ENCODE data around the gene VCX2.
"Not testable (repeated sequence)": the region's sequence is repeated elsewhere in the genome, so short reads cannot be mapped to it uniquely, and the experiment has no call there.

The VCX2 gene

DNA sequence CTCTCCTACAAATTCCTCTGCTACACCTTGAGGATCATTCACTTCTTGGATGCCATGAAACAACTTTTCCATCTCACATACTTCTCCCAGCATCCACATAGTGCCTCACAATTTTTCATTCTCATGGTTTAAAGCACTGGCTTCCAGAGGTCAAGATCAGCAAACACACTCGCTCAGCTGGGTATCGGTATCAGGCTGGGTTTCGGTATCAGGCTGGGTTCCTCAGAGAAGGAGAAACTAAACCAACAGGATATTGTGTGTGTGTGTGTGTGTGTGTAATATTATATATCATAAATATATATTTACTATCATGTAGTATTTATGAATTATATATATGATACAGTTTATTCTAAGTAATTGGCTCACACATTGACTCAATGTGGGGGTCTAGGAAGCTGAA lies at the start of gene VCX2:
VCX2 (minus strand) TSS at position 99 of the 400 bp plus-strand sequence. CDS start 624 bp downstream, outside the sequence.
- DNase-seq = not testable (repeated sequence)

DNA sequence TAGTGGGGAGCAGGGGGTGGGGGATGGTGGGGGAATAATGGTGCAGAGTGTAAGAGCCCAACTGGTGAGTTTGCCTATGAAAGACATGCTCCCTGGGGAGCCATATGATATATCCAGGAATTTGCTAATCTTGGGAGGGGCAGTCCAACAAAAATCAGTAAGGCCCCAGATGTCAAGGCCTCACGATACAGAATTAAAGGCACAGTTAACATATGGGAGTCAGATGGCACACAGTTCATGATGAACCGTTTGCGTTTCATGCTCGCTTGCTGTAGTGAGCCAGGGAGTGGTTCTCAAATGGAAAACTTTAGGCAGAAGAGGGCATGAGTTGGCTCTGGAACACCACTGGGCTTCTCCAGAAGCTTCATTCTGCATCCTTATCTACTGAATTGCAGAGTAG lies 33.9 kb upstream of the VCX2 start:
- DNase-seq = no peak

DNA sequence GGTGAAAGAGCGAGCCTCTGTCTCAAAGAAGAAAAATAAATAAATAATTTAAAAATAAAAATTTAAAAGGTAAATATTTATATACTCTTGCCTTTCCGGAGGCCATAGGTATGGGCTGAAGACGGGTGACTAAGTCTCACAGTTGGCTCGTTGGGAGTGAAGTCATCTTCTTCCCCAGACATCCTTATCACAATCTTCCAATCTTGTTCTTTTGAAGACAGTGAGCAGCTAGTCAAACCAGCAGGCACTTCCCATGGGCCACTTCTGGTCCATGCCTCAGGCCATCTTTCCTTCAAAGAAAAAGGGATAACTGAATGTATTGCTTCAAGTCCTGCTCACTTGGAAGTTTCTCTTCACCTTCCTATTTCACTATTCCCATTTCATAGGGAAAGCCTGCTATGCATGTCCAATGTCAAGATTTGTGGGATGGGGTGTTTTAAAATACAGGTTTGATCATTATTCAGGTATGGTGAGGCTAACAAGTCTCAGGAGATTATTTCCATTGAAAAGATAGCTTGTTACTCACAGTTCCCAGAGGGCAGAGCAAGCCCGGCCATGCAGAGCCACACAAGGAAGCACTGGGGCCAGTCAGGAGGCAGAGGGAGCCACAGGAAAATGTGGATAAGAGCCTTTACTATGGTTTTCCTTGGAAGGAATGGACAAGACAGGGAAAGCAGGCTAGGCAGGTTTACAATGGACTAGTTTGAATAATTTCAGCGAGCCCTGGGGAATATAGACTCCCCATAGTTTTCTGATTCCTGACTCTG lies 33.3 kb upstream of the VCX2 start:
- DNase-seq = no peak

- no peak for DNase-seq
Observed at GRCh38 chrX:8201896-8202331, 30.8 kb upstream of the VCX2 start.

- no peak for DNase-seq
Observed at GRCh38 chrX:8196776-8197175, 25.7 kb upstream of the VCX2 start.

GRCh38 chrX:8194216-8194615 lies 23.1 kb upstream of the VCX2 start:
- DNase-seq = no peak

- no peak for DNase-seq
Observed at GRCh38 chrX:8192276-8192675, 21.2 kb upstream of the VCX2 start.

DNA sequence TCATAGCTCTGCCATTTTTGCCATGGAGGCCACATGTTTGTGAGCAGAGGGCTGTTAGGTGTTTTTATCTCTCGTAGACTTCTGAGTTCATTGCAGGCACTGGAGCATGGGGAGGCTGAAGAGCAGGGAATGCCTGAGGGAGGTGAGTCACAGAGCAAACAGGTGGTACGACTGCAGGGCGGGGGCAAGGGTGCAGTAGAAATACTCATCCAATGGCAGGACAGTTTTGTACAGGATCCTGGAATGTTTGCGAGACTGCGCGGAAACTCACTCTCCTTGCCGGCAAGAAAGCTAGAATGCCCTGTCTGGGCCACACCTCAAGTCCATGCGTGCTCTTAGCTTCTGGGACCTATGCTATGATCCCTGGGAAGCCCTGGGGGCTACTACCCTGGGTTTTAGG lies 20.0 kb upstream of the VCX2 start:
- no peak for DNase-seq

GRCh38 chrX:8190341-8190830 lies 19.3 kb upstream of the VCX2 start:
- no peak for DNase-seq

DNA sequence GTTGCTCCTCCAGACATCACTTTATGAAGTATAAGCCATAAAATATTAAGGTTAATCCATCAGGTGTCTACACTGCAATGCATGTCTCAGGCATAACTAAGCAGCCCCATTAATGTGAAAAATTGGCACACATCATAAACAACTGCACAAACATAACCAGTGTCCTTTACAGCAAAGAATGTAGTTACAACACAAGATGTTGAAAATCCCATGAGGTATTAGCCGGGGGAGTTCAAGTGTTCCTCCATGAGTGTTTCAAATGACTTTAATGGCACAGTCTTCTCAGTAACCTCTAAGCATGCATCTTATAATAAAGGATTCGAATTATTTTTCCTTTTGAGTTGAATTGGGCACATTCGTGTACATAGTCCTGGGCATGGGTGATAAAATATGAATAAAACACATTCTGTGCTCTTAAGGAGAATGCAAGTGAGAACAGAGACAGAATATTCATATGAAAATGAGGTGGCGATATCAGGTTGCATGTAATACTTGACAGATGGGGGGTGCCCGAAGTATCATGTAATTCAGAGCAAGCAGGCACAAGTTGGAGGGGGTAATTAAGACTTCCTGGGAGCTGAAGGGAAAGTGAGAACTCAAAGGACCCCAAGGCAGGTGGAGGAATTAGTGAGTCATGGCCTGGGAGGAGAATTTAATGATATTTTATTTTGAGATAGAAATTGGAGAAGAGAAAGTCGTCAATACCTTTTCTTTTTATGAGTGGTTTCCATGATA lies 18.2 kb upstream of the VCX2 start:
- no peak for DNase-seq

GRCh38 chrX:8183346-8183745 lies 12.3 kb upstream of the VCX2 start:
- no peak for DNase-seq

DNA sequence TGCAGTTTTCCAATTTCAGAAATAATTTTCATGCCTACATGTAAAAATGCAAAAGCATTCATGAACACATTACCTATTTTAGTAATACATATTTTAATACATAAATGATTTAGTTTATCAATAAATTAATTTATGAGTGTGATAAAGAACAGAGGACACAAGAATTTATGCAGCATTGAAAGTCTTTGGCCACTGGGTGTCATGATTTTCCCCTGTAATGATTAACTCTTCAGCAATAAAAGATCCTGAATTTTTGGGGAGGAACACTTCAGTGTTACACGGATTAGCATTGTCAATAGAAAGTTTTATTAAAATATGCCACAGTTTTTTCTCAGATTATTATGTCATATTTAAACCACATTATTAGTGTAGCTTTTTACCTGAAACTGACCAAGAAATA lies 8.6 kb upstream of the VCX2 start:
- DNase-seq = peak; percentile 0

DNA sequence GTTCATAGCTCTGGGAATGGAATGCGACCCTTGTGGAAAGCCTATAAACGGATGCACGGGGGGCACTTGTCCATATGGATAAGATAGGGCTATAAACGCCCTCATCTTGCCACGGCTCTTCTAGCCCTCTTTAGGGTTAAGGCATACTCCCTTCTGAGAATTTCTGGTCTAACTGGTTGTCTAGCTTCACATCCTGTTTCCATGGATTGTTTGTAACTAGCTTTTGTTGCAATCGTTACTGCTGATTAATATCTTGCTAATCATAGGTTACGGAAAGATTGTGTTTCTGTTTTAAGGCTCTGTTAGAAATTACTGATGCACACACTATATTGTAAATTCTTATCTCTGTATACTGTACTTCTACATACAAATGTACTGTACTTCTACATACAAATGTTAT lies 17.1 kb downstream of the VCX2 start:
- not testable (repeated sequence) for DNase-seq

GRCh38 chrX:8147226-8147625 lies 23.8 kb downstream of the VCX2 start:
- DNase-seq = no peak

- no peak for DNase-seq
Observed at GRCh38 chrX:8144925-8145324, 26.1 kb downstream of the VCX2 start.

DNA sequence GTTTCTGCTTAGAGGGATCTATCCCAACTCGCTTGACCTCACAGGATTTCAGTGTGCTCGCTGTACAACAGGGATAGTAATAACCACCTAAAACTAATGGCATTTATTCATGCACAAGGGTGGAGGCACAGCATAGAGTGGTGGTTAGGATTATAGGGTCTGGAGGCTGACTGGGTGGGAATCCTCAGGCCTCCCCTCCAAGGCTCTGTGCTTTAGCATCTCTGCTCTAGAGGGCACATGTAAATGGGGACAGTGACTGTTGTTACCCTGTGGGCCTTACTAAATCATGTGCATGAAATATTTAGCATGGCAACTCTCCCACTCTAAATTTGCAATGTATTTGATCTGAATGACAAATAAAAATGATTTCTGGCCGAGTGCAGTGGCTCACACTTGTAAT lies 29.2 kb downstream of the VCX2 start:
- DNase-seq = no peak

DNA sequence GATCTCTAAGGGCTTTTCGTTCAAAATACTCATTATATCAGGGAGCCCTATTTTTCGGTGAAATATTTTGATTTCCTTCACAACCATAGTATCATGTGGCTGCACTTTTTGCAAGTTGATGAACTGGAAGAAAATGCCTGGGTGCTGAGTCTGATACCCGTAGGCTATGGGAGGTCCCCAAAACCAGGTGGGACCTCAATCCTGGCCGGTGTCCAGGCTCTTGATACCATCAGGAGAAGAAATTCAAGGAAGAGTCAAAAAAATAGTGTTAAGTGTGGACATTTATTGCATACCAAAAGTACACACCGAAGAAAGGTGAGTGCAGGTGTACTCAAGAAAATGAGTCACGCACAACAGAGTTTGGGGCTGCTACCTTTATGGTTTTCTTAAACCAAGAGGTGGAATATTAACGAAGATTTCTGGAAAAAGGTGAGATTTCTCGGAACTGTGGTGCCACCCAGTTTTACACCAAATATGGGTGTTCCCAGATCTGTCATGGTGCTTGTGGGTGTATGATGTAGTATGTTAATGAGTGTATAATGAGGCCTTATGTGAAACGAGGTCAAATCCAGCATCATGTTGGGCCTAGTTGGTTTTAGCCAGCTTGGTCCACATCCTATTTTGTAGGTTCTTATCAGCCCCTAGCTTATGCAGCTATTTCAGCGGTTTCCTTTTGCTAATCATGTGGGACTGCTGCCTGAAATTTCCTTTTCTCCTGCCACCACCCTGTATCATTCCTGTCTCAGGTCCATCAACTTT lies 29.9 kb downstream of the VCX2 start:
- peak; percentile 0 for DNase-seq

GRCh38 chrX:8139716-8140115 lies 31.4 kb downstream of the VCX2 start:
- no peak for DNase-seq

GRCh38 chrX:8138252-8138651 lies 32.8 kb downstream of the VCX2 start:
- DNase-seq = no peak

GRCh38 chrX:8126648-8127047 lies 44.4 kb downstream of the VCX2 start:
- no peak for DNase-seq

DNA sequence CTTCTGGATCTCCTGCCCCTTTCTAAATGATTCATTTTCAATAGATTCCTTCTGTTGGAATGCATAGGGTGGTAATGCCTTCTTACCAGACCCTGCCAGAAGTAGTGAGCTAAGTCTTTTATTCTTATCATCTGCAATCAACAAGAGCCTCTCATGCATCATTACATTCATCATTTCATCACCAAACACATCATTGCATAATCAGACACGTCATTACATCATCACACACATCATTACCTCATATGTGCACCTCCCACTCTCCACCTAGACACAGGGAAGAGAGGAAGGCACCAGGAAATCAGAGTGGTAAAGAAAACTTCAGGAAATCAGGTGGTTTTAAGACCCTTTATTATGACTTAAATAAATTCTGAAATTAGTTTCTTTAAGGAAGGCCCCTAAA lies 45.0 kb downstream of the VCX2 start:
- DNase-seq = no peak

- DNase-seq = no peak
Observed at GRCh38 chrX:8125566-8125965, 45.5 kb downstream of the VCX2 start.

- DNase-seq = no peak
Observed at GRCh38 chrX:8122538-8122937, 48.5 kb downstream of the VCX2 start.

Measured in hematopoietic multipotent progenitor cell treated with erythropoietin and hydrocortisone succinate and interleukin-3 and kit ligand, for 4 days (in vitro differentiated cells).